HG03442 (cell line): Measurements from ENCODE around the gene AGBL4.

Source experiments
- ATAC-seq: cut with Tn5 transposase; IDR thresholded peaks from one replicate; pipeline ENCODE4 v1.9.1; 2021; ENCODE audit warnings: mild to moderate bottlenecking, moderate library complexity; ENCODE audit not compliant: unreplicated experiment

AGBL4 gene

DNA sequence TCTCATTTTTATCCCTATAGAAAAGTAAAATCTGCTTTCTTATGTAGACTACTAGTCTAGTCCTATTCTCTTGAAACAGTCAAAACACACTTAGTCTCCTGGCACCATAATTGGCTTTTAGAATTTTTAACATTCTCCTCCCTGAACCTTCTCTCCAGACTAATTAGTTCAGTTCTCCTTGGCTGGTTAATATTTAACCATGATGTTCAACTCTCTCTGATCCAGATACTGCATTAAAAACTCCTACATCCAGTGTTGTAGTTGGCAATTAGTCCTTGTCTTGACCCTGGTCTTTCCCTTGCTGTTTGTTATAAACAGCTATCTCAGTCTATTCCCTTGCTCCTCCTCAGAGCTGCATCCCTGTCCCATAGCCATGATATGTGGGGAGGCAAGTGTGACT is 824.2 kb downstream of the AGBL4 start:
- ATAC-seq, result no peak

DNA sequence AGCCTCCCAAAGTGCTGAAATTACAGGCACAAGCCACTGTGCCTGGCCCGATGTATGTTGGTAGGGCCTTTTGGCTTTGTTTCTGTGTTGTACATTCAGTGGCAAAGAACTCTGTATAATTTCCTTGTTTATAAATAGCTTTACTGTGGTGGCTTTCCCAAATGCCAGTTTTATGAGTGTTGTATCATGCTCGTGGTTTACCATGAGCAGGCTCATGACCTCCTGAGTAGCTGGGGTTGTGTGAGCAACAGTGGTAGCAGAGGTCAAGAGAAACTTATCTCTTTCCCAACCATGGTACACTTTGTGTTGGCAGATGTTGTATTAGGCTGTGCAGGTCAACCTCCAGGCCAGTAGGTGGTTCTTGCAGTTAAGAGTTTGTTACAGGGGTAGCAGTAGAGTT is 826.7 kb downstream of the AGBL4 start:
- no peak for ATAC-seq

DNA sequence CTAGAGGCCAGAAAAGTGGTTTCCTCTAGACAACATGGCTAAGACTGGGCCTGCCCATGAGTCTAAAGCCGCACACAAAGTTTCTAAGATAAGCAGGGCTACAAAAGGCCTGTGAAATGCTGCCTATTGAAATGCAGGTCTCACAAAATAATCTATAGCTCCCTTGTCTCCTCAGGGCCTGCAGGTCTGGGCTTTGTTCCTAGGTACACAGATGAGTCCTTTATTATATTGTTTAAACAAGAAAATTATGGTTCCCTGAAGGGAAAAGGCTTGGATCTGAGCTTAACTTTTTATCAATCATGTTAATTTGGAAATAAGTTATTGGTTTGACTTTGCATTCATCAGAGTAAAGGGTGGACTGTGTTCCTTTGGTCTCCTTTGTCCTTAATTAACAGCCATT is 833.6 kb downstream of the AGBL4 start:
- no peak for ATAC-seq

- ATAC-seq, result no peak
Observed at GRCh38 chr1:49187056-49187455, 836.7 kb downstream of the AGBL4 start.

- ATAC-seq, result no peak
Observed at GRCh38 chr1:49185450-49185980, 838.2 kb downstream of the AGBL4 start.

- ATAC-seq, result no peak
Observed at GRCh38 chr1:49183489-49183888, 840.3 kb downstream of the AGBL4 start.

DNA sequence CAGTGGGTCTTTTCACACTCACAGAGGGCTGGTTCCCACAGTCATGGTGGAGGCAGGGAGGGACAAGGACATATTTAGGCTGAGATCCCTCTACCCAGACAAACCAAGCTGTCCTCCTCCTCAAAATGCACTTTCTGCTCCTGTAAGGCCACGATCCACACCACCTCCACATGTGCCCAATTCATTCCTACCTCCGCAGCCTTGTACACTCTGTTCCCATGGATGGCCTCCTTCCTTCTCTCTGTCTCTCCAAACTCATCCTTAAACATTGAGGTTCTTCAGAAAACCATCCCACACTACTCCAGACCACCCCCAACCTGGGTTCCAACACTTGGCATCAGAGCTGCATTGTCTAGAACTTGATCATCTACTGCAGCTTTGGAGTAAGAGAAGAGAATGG is 842.7 kb downstream of the AGBL4 start:
- no peak for ATAC-seq

GRCh38 chr1:49171941-49172593 is 851.7 kb downstream of the AGBL4 start:
- ATAC-seq, result no peak

GRCh38 chr1:49166031-49166430 is 857.7 kb downstream of the AGBL4 start:
- no peak for ATAC-seq

GRCh38 chr1:49163031-49163430 is 860.7 kb downstream of the AGBL4 start:
- ATAC-seq, result no peak

GRCh38 chr1:49160677-49161076 is 863.1 kb downstream of the AGBL4 start:
- no peak for ATAC-seq

DNA sequence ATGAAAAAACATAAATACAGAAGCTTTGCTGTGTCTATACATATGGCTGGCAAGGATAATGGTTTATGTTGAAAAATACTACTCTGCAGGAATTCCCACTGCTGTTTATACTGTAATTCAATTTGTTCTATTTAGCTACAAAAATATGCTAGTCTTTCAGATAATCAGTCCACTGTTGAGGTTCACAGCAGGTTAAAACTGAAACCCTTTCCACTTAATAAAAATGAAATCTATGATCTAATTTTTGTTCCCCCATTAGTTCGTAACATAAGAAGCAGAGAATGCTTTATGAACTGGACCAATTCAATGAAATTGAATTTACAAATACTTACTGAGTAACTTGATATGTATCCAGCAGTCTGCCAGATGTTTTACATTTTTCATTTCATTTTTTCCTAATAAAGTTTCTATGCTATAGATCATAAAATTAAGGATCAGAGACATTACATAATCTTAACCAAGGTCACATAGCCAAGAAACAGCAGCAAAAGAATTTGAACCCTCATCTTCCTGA is 887.0 kb downstream of the AGBL4 start:
- ATAC-seq, result no peak

GRCh38 chr1:49125746-49126145 is 898.0 kb downstream of the AGBL4 start:
- ATAC-seq, result no peak

DNA sequence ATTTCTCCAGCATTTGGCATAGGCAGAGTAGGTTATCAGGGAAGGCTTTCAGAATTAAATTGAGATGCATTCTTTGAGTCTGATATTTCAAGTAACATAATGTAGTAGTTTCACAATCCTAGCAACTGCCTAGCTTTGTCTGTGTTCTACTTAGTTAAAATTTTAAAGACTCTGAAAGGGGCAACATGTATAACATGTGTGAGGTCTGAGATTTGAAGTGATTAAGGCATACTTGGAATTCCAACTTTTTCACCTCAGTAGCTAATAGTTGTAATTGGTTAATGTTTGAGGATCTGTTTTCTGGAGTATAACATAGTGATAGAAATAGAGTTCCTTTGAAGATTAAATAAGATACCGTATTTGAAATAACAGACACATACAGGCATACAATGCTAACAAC is 911.8 kb downstream of the AGBL4 start:
- no peak for ATAC-seq

DNA sequence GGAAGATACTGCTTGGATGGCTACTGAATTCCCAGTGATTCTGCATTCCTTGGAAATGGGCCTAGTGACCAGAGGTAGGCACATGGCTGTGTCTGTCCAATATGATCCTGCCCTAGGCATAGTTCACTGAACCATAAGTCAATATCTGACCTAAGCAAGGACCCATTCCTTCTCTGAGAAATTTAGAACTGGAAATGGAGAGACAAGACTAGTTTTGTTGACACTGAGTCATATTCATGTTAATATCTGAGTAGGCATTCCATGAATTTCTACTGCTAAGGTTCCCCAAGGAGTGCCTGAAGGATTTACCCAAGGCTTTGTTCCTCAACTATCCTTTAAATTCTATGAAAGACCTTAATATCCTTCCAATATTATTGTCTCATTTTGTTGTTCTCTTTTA is 917.3 kb downstream of the AGBL4 start:
- no peak for ATAC-seq

GRCh38 chr1:49104575-49104974 is 919.2 kb downstream of the AGBL4 start:
- no peak for ATAC-seq

DNA sequence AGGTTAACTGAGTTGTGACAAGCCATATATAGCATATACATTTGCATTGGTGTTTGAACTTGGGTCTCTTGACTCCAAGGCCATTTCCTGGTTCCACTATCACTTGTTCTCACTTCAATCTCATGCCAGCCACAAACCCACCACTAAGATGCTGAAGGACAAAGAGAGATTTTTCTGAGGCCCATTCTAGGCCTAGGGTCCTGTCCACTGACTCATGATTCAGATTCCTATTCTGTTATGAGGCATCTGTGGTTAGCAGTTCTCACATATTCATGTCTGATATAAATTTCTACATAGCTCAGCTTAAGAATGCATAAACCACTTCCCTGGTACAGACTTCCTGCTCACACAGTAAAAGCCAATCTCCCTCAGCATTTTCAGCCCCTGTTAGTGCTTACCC is 921.0 kb downstream of the AGBL4 start:
- peak; percentile 69 for ATAC-seq

GRCh38 chr1:49098866-49099265 is 924.9 kb downstream of the AGBL4 start:
- ATAC-seq, result no peak

- no peak for ATAC-seq
Observed at GRCh38 chr1:49086327-49086726, 937.4 kb downstream of the AGBL4 start.

DNA sequence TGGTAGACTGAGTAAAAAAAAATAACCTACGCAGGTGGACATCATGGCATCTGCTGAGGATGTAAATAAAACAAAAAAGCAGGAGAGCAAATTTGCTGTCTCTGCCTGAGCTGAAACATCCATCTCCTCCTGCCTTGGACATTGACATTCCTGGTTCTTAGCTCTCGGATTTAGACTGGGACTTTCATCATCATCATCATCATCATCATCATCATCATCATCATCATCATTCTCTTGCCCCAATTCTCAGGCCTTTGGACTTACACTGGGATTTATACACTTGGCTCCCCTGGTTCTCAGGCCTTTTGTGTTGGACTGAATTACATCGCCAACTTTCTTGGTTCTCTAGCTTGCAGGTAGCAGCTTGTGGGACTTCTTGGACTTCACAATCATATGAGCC is 938.7 kb downstream of the AGBL4 start:
- ATAC-seq, result no peak

DNA sequence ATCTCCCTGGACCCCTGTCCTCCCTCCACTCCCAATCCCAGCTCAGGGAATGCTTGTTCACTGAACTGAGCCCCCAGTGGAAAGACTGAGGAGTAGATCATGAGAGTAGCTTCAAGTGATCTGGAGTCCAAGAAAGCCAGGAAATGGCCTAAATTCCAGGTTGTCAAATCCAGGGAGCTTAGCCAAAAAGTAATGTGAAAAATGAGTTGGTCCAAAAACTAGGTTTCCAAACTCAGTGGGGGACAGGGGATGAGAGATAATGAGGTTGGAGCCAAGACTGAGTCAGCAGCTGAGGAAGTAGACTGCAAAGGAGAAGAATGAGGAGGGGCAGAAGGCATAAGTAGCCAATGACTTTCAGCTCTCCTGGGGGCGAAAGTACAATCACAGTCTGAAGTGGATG is 963.0 kb downstream of the AGBL4 start:
- no peak for ATAC-seq

DNA sequence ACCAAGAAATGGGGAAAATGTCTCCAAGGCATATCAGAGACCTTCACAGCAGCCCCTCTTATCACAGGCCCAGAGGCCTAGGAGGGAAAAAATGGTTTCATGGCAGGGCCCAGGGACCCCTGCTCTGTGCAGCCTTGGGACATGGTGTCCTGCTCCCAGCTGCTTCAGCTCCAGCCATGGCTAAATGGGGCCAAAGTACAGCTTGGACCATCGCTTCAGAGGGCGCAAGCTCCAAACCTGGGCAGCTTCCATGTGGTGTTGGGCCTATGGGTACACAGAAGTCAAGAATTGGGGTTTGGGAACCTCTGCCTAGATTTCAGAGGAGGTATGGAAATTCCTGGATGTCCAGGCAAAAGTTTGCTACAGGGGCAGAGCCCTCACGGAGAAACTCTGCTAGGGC is 964.7 kb downstream of the AGBL4 start:
- no peak for ATAC-seq

- no peak for ATAC-seq
Observed at GRCh38 chr1:49052102-49052501, 971.7 kb downstream of the AGBL4 start.
